Neural progenitor cell (in vitro differentiated cells): ENCODE results near the gene ARHGAP15. TPM values are rescaled to one million over a fixed set of nuclear protein-coding genes. Genes with fewer than 3 reads are reported as not detected.
A peak's percentile ranks its signal among the peaks of the same experiment; 100 is the strongest.

Experiments
- DNase-seq: peaks from one replicate; pipeline ENCODE4 v3.0.0-alpha.2; 2016; ENCODE audit warnings: low spot score
- H2AFZ ChIP-seq: fragments of 200-600 bp; sonication (generic); replicated peaks from 2 replicates; pipeline ENCODE4 v1.6.1; 2016; ENCODE audit warnings: antibody characterized with exemption
- H3F3A ChIP-seq: fragments of 200-600 bp; sonication (generic); 2 replicates; pipeline ENCODE4 v1.6.1; 2016; ENCODE audit warnings: antibody characterized with exemption, low read depth
- H3K27ac ChIP-seq: fragments of 200-600 bp; sonication (generic); 2 replicates; pipeline ENCODE4 v1.5.1; 2016; ENCODE audit warnings: mild to moderate bottlenecking
- H3K27me3 ChIP-seq: fragments of 200-600 bp; sonication (generic); 2 replicates; pipeline ENCODE4 v1.6.1; 2016; ENCODE audit warnings: mild to moderate bottlenecking, moderate library complexity
- H3K36me3 ChIP-seq: fragments of 200-600 bp; sonication (generic); 2 replicates; pipeline ENCODE4 v1.5.1; 2016
- H3K4me1 ChIP-seq: fragments of 200-600 bp; sonication (generic); 2 replicates; pipeline ENCODE4 v1.6.1; 2016; ENCODE audit warnings: mixed run types
- H3K4me2 ChIP-seq: fragments of 200-600 bp; sonication (generic); 2 replicates; pipeline ENCODE4 v1.6.1; 2016
- H3K4me3 ChIP-seq: fragments of 200-600 bp; sonication (generic); 2 replicates; pipeline ENCODE4 v1.5.1; 2016
- H3K79me2 ChIP-seq: fragments of 200-600 bp; sonication (generic); 2 replicates; pipeline ENCODE4 v1.6.1; 2016; ENCODE audit warnings: low read depth
- H3K9ac ChIP-seq: fragments of 200-600 bp; sonication (generic); 2 replicates; pipeline ENCODE4 v1.6.1; 2016
- H3K9me3 ChIP-seq: fragments of 200-600 bp; sonication (generic); 2 replicates; pipeline ENCODE4 v1.5.1; 2016; ENCODE audit warnings: low read depth
- H4K20me1 ChIP-seq: fragments of 200-600 bp; sonication (generic); 2 replicates; pipeline ENCODE4 v1.6.1; 2016; ENCODE audit warnings: low read depth
- H3K27ac Mint-ChIP-seq: 3 replicates; pipeline ENCODE4 v1.8.0; 2021; ENCODE audit warnings: mixed read lengths
- H3K27me3 Mint-ChIP-seq: 2 replicates; pipeline ENCODE4 v1.8.0; 2022; ENCODE audit warnings: low read depth, mild to moderate bottlenecking, inconsistent platforms, moderate library complexity, mixed read lengths; ENCODE audit not compliant: insufficient read depth
- H3K36me3 Mint-ChIP-seq: 3 replicates; pipeline ENCODE4 v1.8.0; 2021; ENCODE audit warnings: mixed read lengths
- H3K4me1 Mint-ChIP-seq: 3 replicates; pipeline ENCODE4 v1.8.0; 2021; ENCODE audit warnings: mixed read lengths
- H3K4me3 Mint-ChIP-seq: 3 replicates; pipeline ENCODE4 v1.8.0; 2021; ENCODE audit warnings: mild to moderate bottlenecking, moderate library complexity, mixed read lengths
- H3K9me3 Mint-ChIP-seq: 3 replicates; pipeline ENCODE4 v1.8.0; 2020; ENCODE audit warnings: mixed read lengths
- CTCF ChIP-seq: fragments of 200-600 bp; sonication (generic); IDR thresholded peaks from 2 replicates; pipeline ENCODE4 v1.5.1; 2017; ENCODE audit warnings: antibody characterized with exemption, mild to moderate bottlenecking
- EZH2 ChIP-seq: fragments of 200-600 bp; sonication (generic); IDR thresholded peaks from 2 replicates; pipeline ENCODE4 v1.6.1; 2017; ENCODE audit warnings: antibody characterized with exemption, mild to moderate bottlenecking, moderate library complexity
- EZH2phosphoT487 ChIP-seq: fragments of 200-600 bp; sonication (generic); IDR thresholded peaks from 2 replicates; pipeline ENCODE4 v1.6.1; 2017; ENCODE audit warnings: antibody characterized with exemption
- total RNA-seq: library from RNA; depleted of rRNA; stranded (reverse); fragments of >200 nt; gene quantifications from 2 replicates; pipeline ENCODE4 v1.2.3, GENCODE V29; 2015; ENCODE audit warnings: low replicate concordance

ARHGAP15 gene
- total RNA-seq, 1 donor from 2014 or later: 5.9 TPM

- H2AFZ ChIP-seq: no peak overlapping the region
- H3K4me3 Mint-ChIP-seq: no peak overlapping the region
- no peak overlapping the region for H3K27ac ChIP-seq
- H3K4me3 ChIP-seq: no peak overlapping the region
- no peak for DNase-seq
- H3K27me3 Mint-ChIP-seq: no peaks in the 10 kb centered on the region
- H3K4me1 Mint-ChIP-seq: no peaks in the 10 kb centered on the region
- peaks cover 7% of the 10 kb centered on the region for H3K4me1 ChIP-seq
- H3K79me2 ChIP-seq: no peaks in the 10 kb centered on the region
- no peaks in the 10 kb centered on the region for H3K36me3 Mint-ChIP-seq
- no peaks in the 10 kb centered on the region for H3K9me3 Mint-ChIP-seq
- H3K9me3 ChIP-seq: no peaks in the 10 kb centered on the region
- H3K4me2 ChIP-seq: no peak overlapping the region
- TF ChIP-seq EZH2phosphoT487 (no peak), CTCF (no peak), EZH2 (no peak)
- H3K27ac Mint-ChIP-seq: no peak overlapping the region
- no peaks in the 10 kb centered on the region for H3K27me3 ChIP-seq
- no peaks in the 10 kb centered on the region for H4K20me1 ChIP-seq
- H3K36me3 ChIP-seq: no peaks in the 10 kb centered on the region
- H3F3A ChIP-seq: no peaks in the 10 kb centered on the region
- no peak overlapping the region for H3K9ac ChIP-seq
These were observed 264.8 kb downstream of the ARHGAP15 start for GRCh38 chr2:143394062-143394461.

- Histone ChIP-seq H3K79me2 (no peaks in the 10 kb centered on the region), H3K4me1 (no peaks in the 10 kb centered on the region), H2AFZ (peak overlapping the region; percentile 2), H3K27me3 (no peaks in the 10 kb centered on the region), H3K9me3 (no peaks in the 10 kb centered on the region), H3K27ac (no peak overlapping the region), H3K9ac (no peak overlapping the region), H3K4me3 (no peak overlapping the region), H4K20me1 (no peaks in the 10 kb centered on the region), H3K36me3 (no peaks in the 10 kb centered on the region), H3F3A (no peaks in the 10 kb centered on the region), H3K4me2 (no peak overlapping the region)
- H3K9me3 Mint-ChIP-seq: no peaks in the 10 kb centered on the region
- TF ChIP-seq EZH2 (no peak), CTCF (no peak), EZH2phosphoT487 (no peak)
- no peak overlapping the region for H3K27ac Mint-ChIP-seq
- H3K36me3 Mint-ChIP-seq: no peaks in the 10 kb centered on the region
- H3K27me3 Mint-ChIP-seq: no peaks in the 10 kb centered on the region
- no peak overlapping the region for H3K4me3 Mint-ChIP-seq
- H3K4me1 Mint-ChIP-seq: peaks cover 2% of the 10 kb centered on the region
- DNase-seq: no peak
These were observed 268.8 kb downstream of the ARHGAP15 start for GRCh38 chr2:143397884-143398614.

- H3K27ac ChIP-seq: no peak overlapping the region
- peaks cover 2% of the 10 kb centered on the region for H3K4me1 Mint-ChIP-seq
- H3K4me3 ChIP-seq: no peak overlapping the region
- H3K4me1 ChIP-seq: no peaks in the 10 kb centered on the region
- no peaks in the 10 kb centered on the region for H3K36me3 Mint-ChIP-seq
- H3K9me3 ChIP-seq: no peaks in the 10 kb centered on the region
- H4K20me1 ChIP-seq: no peaks in the 10 kb centered on the region
- DNase-seq: no peak
- no peaks in the 10 kb centered on the region for H3K36me3 ChIP-seq
- H3K27ac Mint-ChIP-seq: no peak overlapping the region
- H2AFZ ChIP-seq: no peak overlapping the region
- H3K27me3 Mint-ChIP-seq: no peaks in the 10 kb centered on the region
- no peaks in the 10 kb centered on the region for H3F3A ChIP-seq
- no peaks in the 10 kb centered on the region for H3K9me3 Mint-ChIP-seq
- no peak overlapping the region for H3K4me2 ChIP-seq
- no peaks in the 10 kb centered on the region for H3K27me3 ChIP-seq
- H3K79me2 ChIP-seq: no peaks in the 10 kb centered on the region
- no peak for TF ChIP-seq EZH2phosphoT487
- no peak for TF ChIP-seq EZH2
- TF ChIP-seq CTCF: no peak
- H3K4me3 Mint-ChIP-seq: no peak overlapping the region
- H3K9ac ChIP-seq: no peak overlapping the region
These were observed 269.6 kb downstream of the ARHGAP15 start for GRCh38 chr2:143398781-143399180.
